ENCODE results near the gene SLC5A6.

DNA sequence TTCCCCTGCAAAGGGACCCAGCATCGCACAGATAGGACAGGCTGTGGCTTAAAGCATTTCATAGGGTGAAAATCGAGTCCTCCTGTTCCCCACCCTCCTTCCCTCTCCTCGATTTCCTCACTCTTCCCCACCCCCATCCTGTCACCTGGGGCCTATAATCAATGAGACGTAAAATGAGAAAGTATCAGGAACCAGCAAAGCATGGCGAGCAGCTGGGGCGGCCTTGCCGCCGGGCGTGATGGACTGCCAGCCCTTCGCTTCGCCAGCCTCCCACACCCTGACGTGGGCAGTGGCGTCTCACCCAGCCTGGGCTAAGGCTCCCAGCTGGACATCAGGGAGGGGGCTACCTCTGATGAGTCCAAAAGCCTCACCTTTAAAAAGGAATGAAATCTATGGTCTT is 39.7 kb upstream of the SLC5A6 start:
- TF ChIP-seq, protein P1, sequence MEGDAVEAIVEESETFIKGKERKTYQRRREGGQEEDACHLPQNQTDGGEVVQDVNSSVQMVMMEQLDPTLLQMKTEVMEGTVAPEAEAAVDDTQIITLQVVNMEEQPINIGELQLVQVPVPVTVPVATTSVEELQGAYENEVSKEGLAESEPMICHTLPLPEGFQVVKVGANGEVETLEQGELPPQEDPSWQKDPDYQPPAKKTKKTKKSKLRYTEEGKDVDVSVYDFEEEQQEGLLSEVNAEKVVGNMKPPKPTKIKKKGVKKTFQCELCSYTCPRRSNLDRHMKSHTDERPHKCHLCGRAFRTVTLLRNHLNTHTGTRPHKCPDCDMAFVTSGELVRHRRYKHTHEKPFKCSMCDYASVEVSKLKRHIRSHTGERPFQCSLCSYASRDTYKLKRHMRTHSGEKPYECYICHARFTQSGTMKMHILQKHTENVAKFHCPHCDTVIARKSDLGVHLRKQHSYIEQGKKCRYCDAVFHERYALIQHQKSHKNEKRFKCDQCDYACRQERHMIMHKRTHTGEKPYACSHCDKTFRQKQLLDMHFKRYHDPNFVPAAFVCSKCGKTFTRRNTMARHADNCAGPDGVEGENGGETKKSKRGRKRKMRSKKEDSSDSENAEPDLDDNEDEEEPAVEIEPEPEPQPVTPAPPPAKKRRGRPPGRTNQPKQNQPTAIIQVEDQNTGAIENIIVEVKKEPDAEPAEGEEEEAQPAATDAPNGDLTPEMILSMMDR (IDR thresholded peaks at IDR 0.05; ENCODE audit: low read depth, low read length) = no peak
- TF ChIP-seq POLR2A (IDR thresholded peaks at IDR 0.05; ENCODE audit: extremely low read depth, insufficient read length) (no peak), MYC (IDR thresholded peaks at IDR 0.05; ENCODE audit: low read depth, low read length) (no peak)

Data from NB4 (cell line).